ENCODE measurements around the gene MAGOH. TPM values are rescaled to one million over a fixed set of nuclear protein-coding genes. Genes with fewer than 3 reads are reported as not detected.
"Not testable (repeated sequence)": the region's sequence is repeated elsewhere in the genome, so short reads cannot be mapped to it uniquely, and the experiment has no call there.

The MAGOH gene
- total RNA-seq, 2 experiments from 2014 or later, result 90.9 to 91.4 TPM

- no peak for TF ChIP-seq CTCF (IDR thresholded peaks at IDR 0.05)
- Mint-ChIP-seq H3K4me3 (no peak overlapping the region), H3K27me3 (no peaks in the 10 kb centered on the region), H3K27ac (no peak overlapping the region), H3K36me3 (ENCODE audit: low read depth) (peaks cover 16% of the 10 kb centered on the region), H3K9me3 (no peaks in the 10 kb centered on the region), H3K4me1 (ENCODE audit: low read depth) (peaks cover 4% of the 10 kb centered on the region)
- ATAC-seq, result no peak
- DNase-seq, result no peak
- intact Hi-C loops (cut with micrococcal nuclease), result no loop called here
- ChIA-PET POLR2A (no interaction called here), CTCF (interaction anchor here (1.2 kb wide), 1 partner anchor 12 kb away, joined by 3 read pairs; no protein-coding TSS in a partner anchor)
Observed at GRCh38 chr1:53284224-53285020, 46.1 kb upstream of the MAGOH start.

GRCh38 chr1:53283156-53283555, 44.8 kb upstream of the MAGOH start:
- intact Hi-C loops (cut with micrococcal nuclease); CTCF ChIA-PET; H3K4me1 Mint-ChIP-seq (ENCODE audit: low read depth): not testable (repeated sequence)

DNA sequence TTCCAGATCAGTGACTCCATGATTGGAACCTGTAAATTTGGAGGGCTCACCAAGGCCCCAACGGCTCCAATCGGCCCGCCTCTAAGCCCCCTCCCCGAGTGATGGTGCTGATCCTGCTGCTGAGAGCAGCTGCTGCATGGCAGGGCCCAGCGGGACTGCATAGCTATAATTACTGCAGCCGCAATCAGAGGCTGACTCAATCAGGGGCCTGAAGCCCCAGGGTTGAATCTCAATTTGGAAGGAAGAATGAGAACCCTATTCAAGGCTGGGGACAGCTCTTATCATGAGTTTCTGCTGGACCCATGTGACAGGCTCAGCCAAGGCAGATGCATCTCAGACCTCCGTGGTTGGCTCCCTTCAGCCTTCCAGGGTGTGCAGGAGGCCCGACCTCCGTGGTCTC, 42.8 kb upstream of the MAGOH start:
- Mint-ChIP-seq H3K4me3 (no peak overlapping the region), H3K9me3 (no peaks in the 10 kb centered on the region), H3K27me3 (no peaks in the 10 kb centered on the region), H3K36me3 (ENCODE audit: low read depth) (peaks cover 23% of the 10 kb centered on the region), H3K4me1 (ENCODE audit: low read depth) (no peaks in the 10 kb centered on the region), H3K27ac (no peak overlapping the region)
- no peak for ATAC-seq
- CTCF ChIA-PET, result interaction anchor here (0.8 kb wide), 2 partner anchors 14 to 111 kb away, joined by 3 read pairs; no protein-coding TSS in a partner anchor
- TF ChIP-seq CTCF (IDR thresholded peaks at IDR 0.05), result no peak
- intact Hi-C loops (cut with micrococcal nuclease), result no loop called here
- POLR2A ChIA-PET, result interaction anchor here (1.2 to 1.6 kb wide), 2 partner anchors 37 to 45 kb away, joined by 3 read pairs; no protein-coding TSS in a partner anchor
- no peak for DNase-seq

More at GRCh38 chr1:53283156-53283555, 44.8 kb upstream of the MAGOH start:
- H3K9me3 Mint-ChIP-seq, H3K4me3 Mint-ChIP-seq, ATAC-seq, POLR2A ChIA-PET, H3K27me3 Mint-ChIP-seq, DNase-seq, H3K27ac Mint-ChIP-seq: not testable (repeated sequence)
- peaks cover 13% of the 10 kb centered on the region for H3K36me3 Mint-ChIP-seq (ENCODE audit: low read depth)

GRCh38 chr1:53280496-53280895, 42.2 kb upstream of the MAGOH start:
- no peak for ATAC-seq
- DNase-seq, result no peak
- Mint-ChIP-seq H3K9me3 (no peaks in the 10 kb centered on the region), H3K4me3 (no peak overlapping the region), H3K27ac (no peak overlapping the region), H3K27me3 (no peaks in the 10 kb centered on the region), H3K4me1 (ENCODE audit: low read depth) (no peaks in the 10 kb centered on the region), H3K36me3 (ENCODE audit: low read depth) (peaks cover 28% of the 10 kb centered on the region)
- ChIA-PET POLR2A (interaction anchor here (1.2 to 1.6 kb wide), 2 partner anchors 37 to 46 kb away, joined by 3 read pairs; no protein-coding TSS in a partner anchor), CTCF (interaction anchor here (0.8 kb wide), 2 partner anchors 15 to 112 kb away, joined by 3 read pairs; no protein-coding TSS in a partner anchor)
- no peak for TF ChIP-seq CTCF (IDR thresholded peaks at IDR 0.05)
- intact Hi-C loops (cut with micrococcal nuclease), result no loop called here

GRCh38 chr1:53279296-53280200, 41.2 kb upstream of the MAGOH start:
- TF ChIP-seq CTCF (IDR thresholded peaks at IDR 0.05), result no peak
- Mint-ChIP-seq H3K4me1 (ENCODE audit: low read depth) (no peaks in the 10 kb centered on the region), H3K27ac (peak overlapping the region; percentile 25), H3K4me3 (no peak overlapping the region), H3K9me3 (no peaks in the 10 kb centered on the region), H3K36me3 (ENCODE audit: low read depth) (peaks cover 30% of the 10 kb centered on the region), H3K27me3 (no peaks in the 10 kb centered on the region)
- CTCF ChIA-PET, result interaction anchor here (1.0 to 2.8 kb wide), 7 partner anchors 14 to 116 kb away, joined by 4 to 111 read pairs (median 6); no protein-coding TSS in a partner anchor
- POLR2A ChIA-PET, result no interaction called here
- ATAC-seq, result no peak
- intact Hi-C loops (cut with micrococcal nuclease), result loop anchor here (2.0 kb wide), 1 partner anchor 113 kb away; no protein-coding TSS in a partner anchor
- no peak for DNase-seq
